Stimulated activated CD8-positive, alpha-beta memory T cell treated with anti-CD3 and anti-CD28 coated beads, Interleukin-2, amount 100 ng/mL, for 48 hours (primary cell): Measurements from ENCODE around the gene VPS13D.
"Not testable (repeated sequence)": the region's sequence is repeated elsewhere in the genome, so short reads cannot be mapped to it uniquely, and the experiment has no call there.

Source experiments
- DNase-seq, 2 donors: peaks; one replicate each; pipeline ENCODE4 v3.0.0-alpha.2; 2020; ENCODE audit warnings: low read depth in 2 of 2

VPS13D gene

DNA sequence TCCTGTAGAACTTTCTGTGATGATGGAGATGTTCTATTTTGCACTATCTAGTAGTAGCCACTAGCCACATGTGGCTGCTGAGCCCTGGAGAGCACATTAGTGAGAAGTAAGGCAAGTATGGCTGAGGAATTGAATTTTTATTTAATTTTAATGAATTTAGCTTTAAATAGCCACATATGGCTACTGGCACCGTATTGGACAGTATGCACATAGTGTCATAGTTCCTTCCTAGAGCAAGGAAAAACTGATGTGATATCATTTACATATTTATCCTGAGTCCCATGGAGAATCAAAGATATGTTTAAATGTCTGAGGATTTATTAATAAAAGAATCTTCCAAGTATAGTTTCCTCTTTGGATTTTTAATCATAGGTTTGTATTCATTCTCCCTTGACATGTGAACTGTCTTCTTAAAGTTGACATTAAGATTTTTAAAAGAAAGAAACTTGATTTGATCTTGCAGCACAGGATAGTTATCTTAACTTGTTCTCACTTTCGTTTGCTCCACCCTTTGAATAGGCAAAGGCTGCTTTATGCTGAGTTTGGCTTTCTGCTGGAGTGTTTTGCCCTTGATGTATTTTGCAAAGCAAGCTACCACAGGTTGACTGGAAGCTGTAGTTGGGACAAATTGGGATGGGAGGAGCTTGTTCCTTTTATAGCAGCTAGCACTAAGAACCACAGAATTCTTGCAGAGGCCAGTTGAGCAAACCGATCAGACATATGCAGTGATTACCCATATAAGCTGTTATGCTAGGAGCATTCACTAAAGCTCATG lies 129.7 kb downstream of the VPS13D start:
- no peak for DNase-seq

DNA sequence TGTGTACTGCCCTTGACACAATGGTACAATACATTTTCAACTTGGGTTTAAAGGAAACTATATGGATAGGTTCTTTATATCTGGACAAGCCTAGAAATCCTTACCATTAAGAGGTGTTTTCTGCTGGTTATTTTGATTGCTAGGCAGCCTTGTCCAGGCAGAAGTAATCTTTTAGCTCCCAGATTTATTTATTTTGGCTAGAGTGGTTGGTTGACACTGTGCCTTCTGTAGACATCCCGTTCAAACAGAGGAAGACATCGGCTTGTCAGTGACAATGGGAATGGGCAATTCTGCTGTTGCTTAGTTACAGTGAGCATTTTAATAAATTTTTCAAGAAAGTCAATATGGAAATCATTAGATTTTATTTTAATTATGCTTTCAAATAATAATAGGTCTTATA lies 138.8 kb downstream of the VPS13D start:
- no peak for DNase-seq

- DNase-seq = no peak
These were observed 139.4 kb downstream of the VPS13D start for GRCh38 chr1:12369258-12369657.

GRCh38 chr1:12370333-12370975 lies 140.6 kb downstream of the VPS13D start:
- no peak for DNase-seq

- no peak for DNase-seq
These were observed 141.2 kb downstream of the VPS13D start for GRCh38 chr1:12371053-12371452.

DNA sequence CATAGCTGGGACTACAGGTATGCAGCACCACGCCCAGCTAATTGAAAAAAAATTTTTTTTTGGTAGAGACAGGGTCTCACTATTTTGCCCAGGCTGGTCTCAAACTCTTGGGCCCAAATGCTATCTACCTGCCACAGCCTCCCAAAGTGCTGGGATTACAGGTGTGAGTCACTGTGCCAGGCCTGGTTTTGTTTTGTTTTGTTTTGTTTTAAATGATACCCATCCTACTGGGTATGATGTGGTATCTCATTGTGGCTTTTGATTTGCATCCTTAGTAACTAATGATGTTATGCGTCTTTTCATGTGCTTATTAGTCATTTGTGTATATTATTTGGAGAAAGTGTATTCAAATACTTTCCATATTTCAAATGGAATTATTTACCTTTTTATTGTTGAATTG lies 142.3 kb downstream of the VPS13D start:
- no peak for DNase-seq

- DNase-seq = no peak
These were observed 142.9 kb downstream of the VPS13D start for GRCh38 chr1:12372761-12373160.

DNA sequence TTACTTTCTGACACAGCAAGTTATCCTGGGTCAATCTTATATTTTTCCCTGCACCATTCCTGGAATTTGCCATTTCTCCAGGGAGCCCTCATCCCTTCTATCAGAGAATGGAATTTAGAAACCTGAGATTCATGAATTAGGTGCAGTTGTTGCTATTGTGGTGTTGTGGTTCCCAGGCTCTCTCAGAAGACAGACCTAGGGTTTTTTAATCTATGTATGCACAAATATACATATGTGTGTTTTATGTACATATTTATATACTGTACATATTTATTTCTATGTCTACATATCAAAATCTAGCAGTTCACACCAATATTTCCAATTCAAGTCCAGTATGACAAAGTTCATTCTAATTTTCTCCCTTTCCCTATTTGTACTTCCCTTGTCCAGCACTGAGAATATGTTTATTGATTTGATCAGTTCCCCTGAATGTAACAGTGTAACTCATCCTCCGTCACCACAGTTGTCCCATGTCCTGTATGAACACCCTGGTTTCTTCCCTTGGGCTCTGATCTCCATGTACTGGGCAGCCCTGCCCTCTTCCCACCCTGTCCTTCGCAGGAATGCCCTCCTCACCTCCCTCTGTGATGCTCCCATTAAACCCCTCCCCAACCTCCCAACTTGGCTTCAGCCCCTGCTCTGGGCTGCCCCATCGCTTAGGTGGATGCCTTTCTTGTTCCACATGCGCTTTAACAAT lies 145.5 kb downstream of the VPS13D start:
- no peak for DNase-seq

DNA sequence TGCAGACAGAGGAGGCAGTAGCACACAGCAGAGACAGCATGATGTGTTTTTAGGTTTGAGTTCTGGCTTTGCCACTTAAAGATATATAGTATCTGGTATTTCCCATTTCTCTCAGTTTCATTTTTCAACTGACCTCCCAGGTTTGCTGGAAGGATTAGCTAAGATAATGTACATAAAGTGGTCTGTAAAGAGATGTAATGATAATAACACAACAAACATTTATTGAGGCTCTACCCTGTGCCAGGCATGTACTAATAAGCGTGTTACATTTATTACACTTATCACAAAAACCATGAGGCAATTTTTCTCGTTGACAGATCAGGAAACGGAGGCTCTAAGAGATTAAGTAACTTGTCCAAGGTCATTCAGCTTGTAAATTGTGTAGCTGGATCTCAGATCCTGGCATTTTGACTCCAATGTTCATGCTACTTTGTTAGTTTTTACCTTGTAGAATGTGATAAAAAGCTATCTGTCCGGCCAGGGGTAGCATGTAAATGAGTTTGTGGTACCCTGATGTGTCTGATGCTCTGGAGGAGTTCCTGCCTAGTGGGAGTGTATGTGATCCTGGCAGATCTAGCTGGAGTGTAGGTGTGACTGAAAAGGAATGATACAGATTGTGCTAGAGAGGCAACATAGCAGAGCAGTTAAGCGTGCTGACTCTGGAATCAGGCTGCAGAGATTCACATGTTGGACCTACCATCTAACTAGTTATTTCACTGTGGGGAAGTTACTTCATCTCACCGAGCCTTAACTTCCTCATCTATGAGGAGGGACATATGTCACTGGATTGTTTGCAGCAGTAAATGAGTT lies 146.6 kb downstream of the VPS13D start:
- no peak for DNase-seq

GRCh38 chr1:12380326-12381249 lies 150.8 kb downstream of the VPS13D start:
- no peak for DNase-seq

DNA sequence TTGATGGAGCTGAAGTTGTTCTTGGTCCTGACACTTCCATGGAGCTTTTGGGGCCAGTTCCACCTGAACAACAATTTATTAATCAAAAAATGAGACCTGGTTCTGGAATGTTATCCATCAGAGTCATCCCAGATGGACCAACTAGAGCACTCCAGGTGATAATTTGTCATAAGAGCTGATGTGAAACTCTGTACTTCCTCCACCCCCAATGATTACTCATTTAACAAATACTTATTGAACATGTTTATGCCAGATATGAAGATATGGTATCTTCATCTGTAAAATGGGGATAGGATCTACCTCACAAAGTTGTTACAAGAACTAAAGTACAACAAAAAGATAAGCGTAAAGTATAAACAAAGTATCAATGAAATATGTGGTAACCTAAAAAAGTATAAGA lies 153.2 kb downstream of the VPS13D start:
- no peak for DNase-seq

GRCh38 chr1:12383786-12384185 lies 154.0 kb downstream of the VPS13D start:
- DNase-seq = no peak

- DNase-seq = no peak
These were observed 155.1 kb downstream of the VPS13D start for GRCh38 chr1:12384836-12385456.

DNA sequence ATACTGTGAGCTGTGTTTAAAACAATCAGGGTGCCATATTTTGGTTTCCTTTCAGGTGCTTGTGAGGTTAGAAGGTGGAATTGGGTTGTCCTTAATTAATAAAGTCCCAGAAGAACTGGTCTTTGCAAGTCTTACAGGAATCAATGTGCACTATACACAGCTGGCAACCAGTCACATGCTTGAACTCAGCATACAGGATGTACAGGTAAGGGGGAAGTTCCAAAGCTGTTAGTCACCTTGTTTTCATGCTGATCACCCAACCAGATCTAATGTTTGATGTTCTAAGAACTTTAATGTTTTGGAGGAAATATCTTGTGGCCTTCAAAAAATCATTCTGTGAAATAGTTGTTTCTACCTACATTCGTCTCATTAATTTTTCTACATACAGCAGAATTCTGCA lies 156.3 kb downstream of the VPS13D start:
- no peak for DNase-seq

- no peak for DNase-seq
These were observed 157.8 kb downstream of the VPS13D start for GRCh38 chr1:12387641-12388040.

GRCh38 chr1:12390296-12390695 lies 160.5 kb downstream of the VPS13D start:
- DNase-seq = not testable (repeated sequence)

- DNase-seq = no peak
These were observed 167.9 kb downstream of the VPS13D start for GRCh38 chr1:12397462-12398450.

GRCh38 chr1:12398479-12398878 lies 168.6 kb downstream of the VPS13D start:
- no peak for DNase-seq

DNA sequence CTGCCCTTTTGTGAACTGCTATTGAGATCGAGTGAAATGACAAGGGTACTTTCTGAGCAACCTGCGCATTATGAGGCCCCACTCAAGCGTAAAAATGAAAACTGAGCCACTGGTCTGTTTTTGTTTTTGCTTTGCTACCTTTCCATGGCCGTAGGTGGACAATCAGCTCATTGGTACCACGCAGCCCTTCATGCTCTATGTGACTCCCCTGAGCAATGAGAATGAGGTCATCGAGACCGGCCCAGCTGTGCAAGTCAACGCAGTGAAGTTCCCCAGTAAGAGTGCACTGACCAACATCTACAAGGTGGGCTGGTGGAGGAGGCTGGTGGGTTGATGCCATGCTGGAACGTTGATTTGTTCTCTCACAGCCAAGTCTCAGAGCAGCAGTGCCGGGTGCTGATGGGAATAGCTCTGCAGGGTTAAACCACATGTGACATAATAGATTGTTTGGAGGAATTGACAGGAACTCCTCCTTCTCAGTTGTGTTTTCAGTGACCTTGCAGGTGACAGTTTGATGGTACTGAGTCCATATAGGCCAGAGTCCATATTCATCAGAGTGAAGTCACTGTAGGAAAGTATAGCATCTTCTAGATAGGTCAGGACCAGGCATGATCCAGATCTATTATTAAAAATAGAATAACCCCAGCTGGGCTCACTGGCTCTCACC lies 170.3 kb downstream of the VPS13D start:
- DNase-seq = no peak
